Muscle of arm (tissue), 12 donors: Measurements from ENCODE around the gene CNST. TPM values are rescaled to one million over a fixed set of nuclear protein-coding genes. Genes with fewer than 3 reads are reported as not detected.
"Not testable (repeated sequence)": the region's sequence is repeated elsewhere in the genome, so short reads cannot be mapped to it uniquely, and the experiment has no call there.

ENCODE experiments used
- DNase-seq: peaks from one replicate; pipeline ENCODE4 v3.0.0-alpha.2; 2013
- polyA plus RNA-seq, 12 donors: library from polyadenylated mRNA; unstranded; fragments of 120-200 nt; gene quantifications; one replicate each; pipeline ENCODE4 v1.2.1, GENCODE V29; 2013; ENCODE audit not compliant: insufficient read length in 12 of 12

Gene CNST
- polyA plus RNA-seq, 12 donors = 12.2 to 18.2 (median 15.2) TPM; not detected in 1

GRCh38 chr1:246667773-246668172 is 101.5 kb downstream of the CNST start:
- DNase-seq = no peak

DNA sequence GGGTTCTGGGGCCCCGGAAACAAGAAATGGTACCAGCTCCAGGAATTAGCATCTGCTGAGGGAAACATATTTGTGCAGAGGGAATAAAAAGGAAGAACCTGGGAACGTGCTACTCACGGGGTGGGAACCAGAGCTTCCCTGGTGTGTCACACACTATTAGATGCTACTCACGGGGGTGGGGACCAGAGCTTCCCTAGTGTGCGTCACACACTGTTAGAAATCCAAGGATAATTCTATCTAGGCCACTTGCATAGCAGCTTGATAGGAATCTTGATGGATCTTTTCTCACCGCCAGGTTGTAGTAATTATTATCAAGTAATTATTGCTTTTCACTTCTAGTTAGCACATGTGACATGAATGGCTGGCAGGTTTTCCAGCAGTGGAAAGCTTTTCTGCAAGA is 103.4 kb downstream of the CNST start:
- DNase-seq = no peak

- DNase-seq = no peak
Measured at GRCh38 chr1:246674049-246674448, 107.8 kb downstream of the CNST start.

DNA sequence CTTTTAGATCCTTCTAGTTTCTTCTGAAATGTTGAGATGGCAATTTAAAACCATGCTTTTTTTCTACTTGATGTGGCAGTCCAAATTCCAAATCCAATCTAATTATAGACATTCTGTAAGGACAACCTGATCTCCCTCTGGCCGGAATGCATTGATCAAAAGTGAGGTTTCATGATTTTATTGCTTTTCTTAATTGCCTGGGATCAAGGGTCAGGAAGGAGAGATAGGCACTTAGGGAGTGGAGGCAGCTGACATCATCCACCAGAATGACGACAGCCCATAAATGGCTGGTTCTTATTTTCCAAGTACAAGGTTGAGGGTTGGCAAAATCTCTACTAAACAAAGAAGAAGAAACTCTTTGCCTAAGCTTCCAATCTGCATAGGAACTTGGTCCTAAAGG is 111.6 kb downstream of the CNST start:
- no peak for DNase-seq

GRCh38 chr1:246678816-246679793 is 112.8 kb downstream of the CNST start:
- DNase-seq = no peak

DNA sequence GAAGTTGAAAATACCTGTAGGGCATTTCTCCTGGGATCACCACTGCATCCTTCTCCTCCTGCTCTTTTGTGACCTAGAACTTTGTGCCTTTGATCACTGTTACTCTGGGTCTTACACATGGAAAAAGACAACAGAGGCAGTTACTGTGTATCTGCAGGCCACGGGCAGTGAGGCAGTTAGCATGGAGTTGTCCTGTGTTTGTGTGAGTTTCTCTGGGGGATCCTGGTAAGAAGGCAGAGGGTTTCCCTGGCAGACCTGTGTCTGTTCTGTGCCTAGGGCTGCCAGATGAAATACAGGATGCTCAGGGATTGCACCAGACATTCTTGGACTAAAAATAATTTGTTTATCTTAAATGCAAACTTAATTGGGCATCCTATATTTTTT is 113.5 kb downstream of the CNST start:
- DNase-seq = no peak

GRCh38 chr1:246680190-246680589 is 113.9 kb downstream of the CNST start:
- DNase-seq = no peak

DNA sequence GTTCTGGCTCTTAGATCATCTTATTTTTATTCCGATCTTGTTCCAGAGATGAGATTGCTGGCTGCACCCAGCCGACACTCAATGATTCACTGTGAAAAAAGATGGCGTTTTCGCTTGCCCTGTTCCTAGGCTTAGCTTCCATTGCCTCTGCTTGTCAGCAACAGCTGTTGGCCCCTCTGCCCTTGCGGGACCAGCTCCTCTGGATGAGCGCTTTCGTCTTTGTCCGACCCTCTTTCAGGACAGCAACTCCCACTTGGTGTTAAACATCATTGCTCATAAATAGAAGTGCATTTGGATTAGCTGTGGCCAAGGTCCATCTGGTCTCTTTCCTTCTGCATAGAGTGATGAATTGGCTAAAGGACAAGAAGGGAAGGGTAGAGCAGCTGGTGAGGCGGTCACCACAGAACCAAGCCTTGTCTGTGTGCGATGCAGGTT is 114.5 kb downstream of the CNST start:
- no peak for DNase-seq

- no peak for DNase-seq
Measured at GRCh38 chr1:246681900-246682895, 115.9 kb downstream of the CNST start.

GRCh38 chr1:246683521-246683920 is 117.3 kb downstream of the CNST start:
- DNase-seq = no peak

GRCh38 chr1:246687002-246687401 is 120.7 kb downstream of the CNST start:
- no peak for DNase-seq

DNA sequence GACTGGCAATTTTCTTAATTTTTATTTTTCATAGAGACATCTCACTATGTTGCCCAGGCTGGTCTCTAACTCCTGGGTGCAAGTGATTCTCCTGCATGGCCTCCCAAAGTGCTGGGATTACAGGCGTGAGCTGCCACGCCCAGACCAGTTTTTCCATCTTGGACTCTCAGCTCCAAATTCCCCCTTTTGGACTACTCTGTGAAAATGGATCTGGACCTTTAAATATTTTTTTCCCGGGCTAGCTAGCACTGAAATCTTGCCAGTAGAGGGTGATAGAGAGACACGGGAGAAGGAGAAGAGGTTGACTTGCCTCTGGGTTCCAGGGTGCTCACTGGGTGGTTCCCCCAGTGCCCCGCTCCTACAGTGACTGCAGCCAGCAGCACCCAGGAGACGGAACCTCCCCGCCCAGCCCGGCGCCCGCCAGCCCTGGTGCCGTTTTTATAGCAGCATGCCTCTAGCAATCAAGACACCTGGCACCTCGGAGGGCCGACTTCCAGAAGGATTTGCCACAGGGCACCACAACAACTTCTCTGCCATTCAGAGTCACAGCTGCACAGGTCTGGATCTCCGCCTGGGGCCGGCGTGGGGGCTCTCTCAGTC is 123.3 kb downstream of the CNST start:
- DNase-seq = peak; percentile 60

DNA sequence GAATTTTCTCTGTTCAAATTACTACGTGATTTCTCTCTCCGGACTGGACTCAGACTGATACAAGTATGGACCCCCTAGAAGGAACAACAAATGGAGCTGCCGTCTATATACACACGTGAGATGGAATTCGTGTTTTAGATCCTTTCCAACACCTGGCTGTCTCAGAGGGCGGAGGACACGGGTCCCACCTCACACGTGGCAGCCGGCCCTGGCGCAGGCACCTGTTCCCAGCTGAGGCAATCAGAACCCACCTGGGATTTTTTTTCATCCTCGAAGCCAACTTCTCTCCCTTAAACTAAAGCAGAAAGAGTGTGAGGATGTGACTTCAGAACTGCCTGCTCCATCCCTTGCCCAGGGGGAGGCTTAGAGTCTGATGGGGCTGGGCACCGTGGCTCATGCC is 123.8 kb downstream of the CNST start:
- no peak for DNase-seq

- no peak for DNase-seq
Measured at GRCh38 chr1:246691622-246692495, 125.6 kb downstream of the CNST start.

- not testable (repeated sequence) for DNase-seq
Measured at GRCh38 chr1:246694213-246694895, 128.1 kb downstream of the CNST start.

DNA sequence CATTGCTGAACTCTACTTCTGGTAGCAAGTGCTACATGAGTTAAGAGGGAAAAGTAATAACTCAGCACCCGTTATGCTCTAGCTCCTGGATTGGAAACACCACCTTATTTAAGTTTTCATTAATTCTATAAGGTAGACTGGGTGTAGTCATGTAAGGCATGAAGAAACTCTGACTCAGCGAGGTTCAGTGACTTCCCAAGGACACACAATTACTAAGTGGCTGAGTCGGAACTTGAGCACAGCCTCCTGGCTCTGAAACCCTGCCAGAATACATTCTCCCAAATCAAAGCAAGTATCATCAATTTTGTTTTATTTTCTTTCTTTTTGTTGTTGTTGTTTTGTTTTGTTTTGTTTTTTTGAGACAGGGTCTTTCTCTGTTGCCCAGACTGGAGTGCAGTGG is 128.9 kb downstream of the CNST start:
- no peak for DNase-seq

DNA sequence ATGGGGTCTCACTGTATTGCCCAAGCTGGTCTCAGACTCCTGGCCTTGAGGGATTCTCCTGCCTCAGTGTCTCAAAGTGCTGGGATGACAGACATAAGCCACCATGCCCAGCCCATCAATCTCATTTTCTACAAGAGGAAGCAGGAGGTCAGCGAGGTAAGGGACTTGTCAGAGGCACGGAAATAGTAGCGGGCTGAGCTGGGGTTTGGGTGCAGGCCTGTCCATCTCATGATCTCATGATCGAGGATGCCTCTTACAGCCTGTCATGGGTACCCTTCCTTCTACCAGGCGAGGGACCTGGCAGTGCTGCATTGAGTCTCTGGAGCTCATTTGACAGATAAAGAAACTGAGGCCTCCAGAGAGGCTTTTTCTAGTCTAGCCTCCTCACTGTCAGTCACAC is 129.4 kb downstream of the CNST start:
- DNase-seq = no peak

DNA sequence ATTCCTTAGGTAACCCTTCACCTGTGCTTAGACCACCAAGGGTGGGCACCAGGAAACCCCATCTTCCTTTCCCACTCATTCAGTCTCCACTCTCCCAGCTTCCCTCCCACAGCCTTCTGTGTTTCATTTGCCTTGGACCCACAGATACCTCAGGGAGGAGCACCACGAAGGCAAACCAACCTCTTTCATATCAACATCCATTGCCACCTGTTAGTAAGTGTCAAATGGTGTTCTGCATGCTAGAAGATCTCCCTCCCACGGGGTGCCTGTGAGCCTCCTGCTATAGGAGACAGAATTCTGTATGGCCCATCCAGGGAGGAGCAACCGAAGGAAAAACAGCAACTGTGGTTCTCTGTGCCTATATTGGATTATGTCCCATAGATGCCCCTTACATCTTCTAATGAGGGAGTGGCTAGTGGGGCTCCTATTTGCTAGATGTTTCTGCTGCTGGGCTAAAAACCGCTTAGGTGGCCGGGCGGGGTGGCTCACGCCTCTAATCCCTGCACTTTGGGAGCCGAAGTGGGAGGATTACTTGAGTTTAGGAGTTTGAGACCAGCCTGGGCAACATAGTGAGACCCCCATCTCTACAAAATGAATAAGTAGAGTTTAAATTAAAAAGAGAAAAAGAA is 132.3 kb downstream of the CNST start:
- DNase-seq = no peak

GRCh38 chr1:246699095-246699735 is 133.0 kb downstream of the CNST start:
- peak; percentile 86 for DNase-seq
